GM23338 (cell line): ENCODE results near the gene CANT1.

Experiments used
- EZH2 ChIP-seq: fragments of 200-600 bp; sonication (generic); IDR thresholded peaks from one replicate; pipeline ENCODE4 v1.8.0; 2017; ENCODE audit warnings: antibody characterized with exemption, mild to moderate bottlenecking, low read depth; ENCODE audit not compliant: unreplicated experiment
- EZH2phosphoT487 ChIP-seq: fragments of 200-600 bp; sonication (generic); IDR thresholded peaks from one replicate; pipeline ENCODE4 v1.8.1; 2018; ENCODE audit warnings: antibody characterized with exemption; ENCODE audit not compliant: unreplicated experiment
- POLR2AphosphoS5 ChIP-seq: IDR thresholded peaks from 2 replicates; pipeline ENCODE4 v1.6.1; 2016; ENCODE audit warnings: antibody characterized with exemption, low read depth
- ZNF114 ChIP-seq: fragments of 250-450 bp; sonication (Bioruptor Pico); IDR thresholded peaks from 2 replicates; pipeline ENCODE4 v1.5.0; 2020; ENCODE audit warnings: mild to moderate bottlenecking, moderate library complexity
- TF ChIP-seq, protein P1 (sequence below), 2 experiments: fragments of 200-600 bp in 1 of 2; sonication (generic) in 1 of 2; conservative IDR thresholded peaks; 2 replicates each; pipeline versions ENCODE4 v1.5.1 to v1.6.1; 2016 to 2017; ENCODE audit warnings: antibody characterized with exemption in 2 of 2, low read depth in 2 of 2, mild to moderate bottlenecking in 2 of 2, moderate library complexity in 1 of 2

DNA sequence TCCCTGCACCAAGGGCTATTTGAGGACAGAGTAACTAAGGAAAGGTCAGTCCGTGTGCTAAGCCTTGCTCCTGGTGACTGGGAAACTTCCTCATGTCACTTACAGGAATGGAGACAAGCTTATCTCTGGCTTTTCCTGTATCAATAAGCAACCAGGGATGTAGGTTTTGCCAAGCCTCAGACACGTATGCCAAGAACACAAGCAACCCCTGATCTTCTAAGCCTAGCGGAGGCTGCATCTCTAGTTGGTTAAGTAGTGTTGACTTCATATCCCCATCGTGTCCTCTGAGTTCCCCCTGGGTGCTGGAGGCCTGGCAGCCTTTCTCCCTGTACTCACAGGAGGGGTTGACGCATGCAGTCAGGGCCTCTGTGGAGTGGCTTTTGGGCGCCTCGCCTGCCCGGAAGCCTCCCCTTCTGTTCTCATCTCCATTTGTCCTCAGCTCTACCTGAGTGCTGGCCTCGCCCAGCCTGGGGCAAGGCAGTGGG, 13.0 kb upstream of the CANT1 start:
- TF ChIP-seq, protein P1, sequence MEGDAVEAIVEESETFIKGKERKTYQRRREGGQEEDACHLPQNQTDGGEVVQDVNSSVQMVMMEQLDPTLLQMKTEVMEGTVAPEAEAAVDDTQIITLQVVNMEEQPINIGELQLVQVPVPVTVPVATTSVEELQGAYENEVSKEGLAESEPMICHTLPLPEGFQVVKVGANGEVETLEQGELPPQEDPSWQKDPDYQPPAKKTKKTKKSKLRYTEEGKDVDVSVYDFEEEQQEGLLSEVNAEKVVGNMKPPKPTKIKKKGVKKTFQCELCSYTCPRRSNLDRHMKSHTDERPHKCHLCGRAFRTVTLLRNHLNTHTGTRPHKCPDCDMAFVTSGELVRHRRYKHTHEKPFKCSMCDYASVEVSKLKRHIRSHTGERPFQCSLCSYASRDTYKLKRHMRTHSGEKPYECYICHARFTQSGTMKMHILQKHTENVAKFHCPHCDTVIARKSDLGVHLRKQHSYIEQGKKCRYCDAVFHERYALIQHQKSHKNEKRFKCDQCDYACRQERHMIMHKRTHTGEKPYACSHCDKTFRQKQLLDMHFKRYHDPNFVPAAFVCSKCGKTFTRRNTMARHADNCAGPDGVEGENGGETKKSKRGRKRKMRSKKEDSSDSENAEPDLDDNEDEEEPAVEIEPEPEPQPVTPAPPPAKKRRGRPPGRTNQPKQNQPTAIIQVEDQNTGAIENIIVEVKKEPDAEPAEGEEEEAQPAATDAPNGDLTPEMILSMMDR (conservative IDR thresholded peaks at IDR 0.05; ENCODE audit: low read depth in 2 of 2): no peak
- TF ChIP-seq EZH2phosphoT487 (no peak), EZH2 (no peak), ZNF114 (CRISPR knock-in tag) (no peak), POLR2AphosphoS5 (no peak)
